ENCODE measurements around the gene IFNGR2.
A peak's percentile ranks its signal among the peaks of the same experiment; 100 is the strongest.

The IFNGR2 gene

DNA sequence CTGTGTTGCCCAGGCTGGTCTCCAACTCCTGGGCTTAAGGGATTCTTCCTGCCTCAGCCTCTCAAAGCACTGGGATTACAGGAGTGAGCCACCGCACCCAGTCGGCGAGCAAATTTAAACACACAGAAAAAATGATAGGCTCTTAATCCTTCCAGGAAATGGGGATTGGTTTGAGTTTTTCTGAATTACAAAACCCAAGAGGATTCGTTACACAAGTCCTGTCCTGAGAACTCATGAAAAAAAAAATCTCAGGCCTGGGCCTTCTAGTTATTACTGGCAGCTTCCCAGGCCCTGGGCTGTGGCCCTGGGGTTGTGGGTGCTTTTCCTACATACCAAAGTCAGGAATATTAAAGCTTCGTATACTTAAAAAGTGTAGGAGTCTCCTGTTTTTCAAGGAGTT is 6.3 kb upstream of the IFNGR2 start:
- ChIA-PET POLR2A (ENCODE audit: low non-redundant PET) (no interaction called here), CTCF (interaction anchor here (0.6 to 1.0 kb wide), 2 partner anchors 12 to 35 kb away, joined by 3 to 7 read pairs; no protein-coding TSS in a partner anchor)
- no peak for DNase-seq (ENCODE audit: low spot score)
- H3K27ac ChIP-seq: peak overlapping the region; percentile 77
- TF ChIP-seq CTCF (conservative IDR thresholded peaks at IDR 0.05; ENCODE audit: low read depth): no peak

- TF ChIP-seq CTCF (conservative IDR thresholded peaks at IDR 0.05; ENCODE audit: low read depth): no peak
- ChIA-PET CTCF (no interaction called here), POLR2A (ENCODE audit: low non-redundant PET) (no interaction called here)
- DNase-seq (ENCODE audit: low spot score): no peak
- H3K27ac ChIP-seq: peak overlapping the region; percentile 77
These were observed 5.5 kb upstream of the IFNGR2 start for GRCh38 chr21:33397717-33398116.

GRCh38 chr21:33398361-33398760 is 4.9 kb upstream of the IFNGR2 start:
- ChIA-PET POLR2A (ENCODE audit: low non-redundant PET) (interaction anchor here (0.8 kb wide), 1 partner anchor 15 kb away, joined by 3 read pairs; no protein-coding TSS in a partner anchor), CTCF (no interaction called here)
- no peak for TF ChIP-seq CTCF (conservative IDR thresholded peaks at IDR 0.05; ENCODE audit: low read depth)
- no peak for DNase-seq (ENCODE audit: low spot score)
- peak overlapping the region; percentile 20; the same call in 1 of the 2 replicates for H3K27ac ChIP-seq

DNA sequence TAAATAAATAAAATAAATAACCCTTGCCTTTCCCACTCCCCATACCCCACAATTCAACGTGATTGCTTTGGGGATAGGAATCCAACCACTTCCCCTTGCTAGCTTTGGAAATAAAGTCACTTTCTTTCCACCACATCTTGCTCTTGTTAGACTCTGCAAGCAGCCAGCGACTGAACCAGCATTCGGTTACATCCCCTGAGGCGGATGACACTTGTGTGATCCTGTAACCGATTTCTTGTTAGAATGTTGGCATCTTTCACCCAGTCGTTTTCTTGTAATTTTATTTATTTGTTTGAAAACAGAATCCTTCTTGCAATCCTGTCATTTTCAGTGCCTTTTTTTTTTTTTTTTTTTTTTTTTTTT is 1.6 kb upstream of the IFNGR2 start:
- no peak for TF ChIP-seq CTCF (conservative IDR thresholded peaks at IDR 0.05; ENCODE audit: low read depth)
- POLR2A ChIA-PET (ENCODE audit: low non-redundant PET): no interaction called here
- DNase-seq (ENCODE audit: low spot score): no peak
- H3K27ac ChIP-seq: peak overlapping the region; percentile 96
- CTCF ChIA-PET: interaction anchor here (1.5 kb wide), 1 partner anchor 41 kb away, joined by 7 read pairs; no protein-coding TSS in a partner anchor

GRCh38 chr21:33402001-33402979 is 923 bp upstream of the IFNGR2 start:
- peak; percentile 45 for DNase-seq (ENCODE audit: low spot score)
- CTCF ChIA-PET: interaction anchor here (1.5 kb wide), 1 partner anchor 41 kb away, joined by 7 read pairs; no protein-coding TSS in a partner anchor
- peak overlapping the region; percentile 96 for H3K27ac ChIP-seq
- POLR2A ChIA-PET (ENCODE audit: low non-redundant PET): no interaction called here
- TF ChIP-seq CTCF (conservative IDR thresholded peaks at IDR 0.05; ENCODE audit: low read depth): no peak

DNA sequence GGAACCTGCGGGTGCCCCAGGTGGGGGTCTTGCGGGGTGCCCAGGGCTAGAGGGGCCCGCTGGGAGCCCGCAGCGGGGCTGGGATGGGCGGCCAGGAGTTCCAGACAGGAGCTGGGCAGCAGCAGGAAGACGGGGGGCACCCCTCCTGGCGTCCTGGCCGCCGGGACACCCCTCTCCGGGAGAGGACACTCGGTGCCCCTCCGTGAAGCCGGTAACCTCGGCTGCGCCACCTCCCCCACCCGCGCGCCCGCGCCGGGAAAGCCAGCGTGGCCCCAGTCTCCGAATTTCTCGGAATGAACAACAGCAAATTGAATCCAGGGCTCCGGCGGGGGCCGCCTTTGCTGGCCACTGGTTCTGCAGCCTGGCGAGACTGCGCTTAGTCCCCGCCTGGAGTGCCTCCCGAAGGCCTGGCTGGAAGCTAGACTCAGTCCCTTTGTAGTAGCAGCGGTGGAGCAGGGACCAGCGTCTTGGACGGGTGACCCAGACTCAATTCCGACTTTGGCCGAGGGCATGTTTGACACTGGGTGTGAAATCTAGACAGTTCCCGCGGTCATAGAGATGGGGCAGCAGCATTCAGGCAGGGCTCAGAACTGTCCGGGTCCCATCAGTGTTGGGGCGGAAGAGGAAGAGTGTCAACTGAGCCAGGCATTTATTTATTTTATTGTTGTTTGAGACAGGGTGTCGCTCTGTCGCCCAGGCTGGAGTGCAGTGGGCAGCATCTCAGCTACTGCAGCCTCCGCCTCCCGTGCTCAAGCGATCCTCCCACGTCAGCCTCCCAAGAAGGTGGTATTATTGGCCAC is 773 bp downstream of the IFNGR2 start:
- ChIA-PET POLR2A (ENCODE audit: low non-redundant PET) (interaction anchor here (1.1 kb wide), 1 partner anchor 24 kb away, joined by 5 read pairs; no protein-coding TSS in a partner anchor), CTCF (interaction anchor here (0.8 to 1.1 kb wide), 2 partner anchors 8 to 24 kb away, joined by 3 read pairs; no protein-coding TSS in a partner anchor)
- TF ChIP-seq CTCF (conservative IDR thresholded peaks at IDR 0.05; ENCODE audit: low read depth): no peak
- peak overlapping the region; percentile 96 for H3K27ac ChIP-seq
- peak; percentile 34 for DNase-seq (ENCODE audit: low spot score)
